ENCODE measurements around the gene PLCL2.

PLCL2 gene

DNA sequence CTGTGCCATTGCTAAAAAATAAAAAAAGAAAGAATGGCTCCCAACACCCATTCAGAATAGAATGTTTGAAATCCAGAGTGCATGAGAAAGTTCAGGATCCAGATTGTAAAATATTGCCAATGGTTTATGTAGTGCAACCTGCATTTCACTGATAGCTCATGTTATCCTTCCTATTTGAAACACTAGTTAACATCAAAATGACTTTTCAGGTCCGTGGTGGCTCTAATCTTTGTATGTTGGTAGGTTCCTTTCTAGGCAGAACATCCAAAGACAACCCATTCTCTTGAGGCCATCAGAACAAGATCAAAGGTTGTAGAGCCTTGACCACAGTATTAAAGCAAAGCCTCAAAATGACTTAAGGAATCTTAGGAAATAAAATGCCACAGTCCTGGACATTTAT lies 51.0 kb downstream of the PLCL2 start:
- H2AFZ ChIP-seq (ENCODE audit: low read depth), result no peak overlapping the region
- H3K27me3 ChIP-seq (ENCODE audit: insufficient read depth, low read depth), result no peaks in the 10 kb centered on the region
- no peak overlapping the region for H3K4me2 ChIP-seq
- H3K79me2 ChIP-seq (ENCODE audit: insufficient read depth, low read depth), result peaks cover 47% of the 10 kb centered on the region; the same call in 1 of the 2 replicates
- H3K27ac ChIP-seq, result no peak overlapping the region
- no peak overlapping the region for H3K4me3 ChIP-seq (IDR thresholded peaks at IDR 0.05; ENCODE audit: insufficient read depth, low read depth, low read length)
- TF ChIP-seq, protein P1, sequence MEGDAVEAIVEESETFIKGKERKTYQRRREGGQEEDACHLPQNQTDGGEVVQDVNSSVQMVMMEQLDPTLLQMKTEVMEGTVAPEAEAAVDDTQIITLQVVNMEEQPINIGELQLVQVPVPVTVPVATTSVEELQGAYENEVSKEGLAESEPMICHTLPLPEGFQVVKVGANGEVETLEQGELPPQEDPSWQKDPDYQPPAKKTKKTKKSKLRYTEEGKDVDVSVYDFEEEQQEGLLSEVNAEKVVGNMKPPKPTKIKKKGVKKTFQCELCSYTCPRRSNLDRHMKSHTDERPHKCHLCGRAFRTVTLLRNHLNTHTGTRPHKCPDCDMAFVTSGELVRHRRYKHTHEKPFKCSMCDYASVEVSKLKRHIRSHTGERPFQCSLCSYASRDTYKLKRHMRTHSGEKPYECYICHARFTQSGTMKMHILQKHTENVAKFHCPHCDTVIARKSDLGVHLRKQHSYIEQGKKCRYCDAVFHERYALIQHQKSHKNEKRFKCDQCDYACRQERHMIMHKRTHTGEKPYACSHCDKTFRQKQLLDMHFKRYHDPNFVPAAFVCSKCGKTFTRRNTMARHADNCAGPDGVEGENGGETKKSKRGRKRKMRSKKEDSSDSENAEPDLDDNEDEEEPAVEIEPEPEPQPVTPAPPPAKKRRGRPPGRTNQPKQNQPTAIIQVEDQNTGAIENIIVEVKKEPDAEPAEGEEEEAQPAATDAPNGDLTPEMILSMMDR (conservative IDR thresholded peaks at IDR 0.05; ENCODE audit: low read depth, low read length), result no peak
- no peaks in the 10 kb centered on the region for H3K36me3 ChIP-seq (ENCODE audit: insufficient read depth)
- H3K9ac ChIP-seq, result no peak overlapping the region
- peaks cover 24% of the 10 kb centered on the region for H3K4me1 ChIP-seq (ENCODE audit: low read depth, poor library complexity, severe bottlenecking)
- no peaks in the 10 kb centered on the region for H4K20me1 ChIP-seq (ENCODE audit: insufficient read depth)

DNA sequence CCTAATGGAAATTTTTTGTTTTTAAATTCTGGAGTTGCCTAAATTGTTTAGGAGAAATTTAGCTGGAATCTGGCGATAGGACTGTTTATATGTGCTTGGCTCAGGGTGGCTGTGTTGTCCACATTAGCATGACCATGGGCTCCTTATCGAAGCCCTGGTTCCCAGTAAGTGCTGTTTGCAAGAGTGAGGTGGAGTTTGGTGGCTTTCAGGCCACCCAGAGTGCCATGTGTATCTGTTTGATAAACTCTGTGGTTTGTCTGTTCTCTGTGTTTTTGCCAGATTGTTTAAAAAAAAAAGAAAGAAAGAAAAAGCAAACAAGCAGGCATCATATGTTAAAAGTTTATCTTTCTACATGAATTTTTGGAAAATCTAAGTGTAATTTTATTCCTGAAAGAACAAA lies 51.5 kb downstream of the PLCL2 start:
- Histone ChIP-seq H3K9ac (no peak overlapping the region), H3K4me3 (IDR thresholded peaks at IDR 0.05; ENCODE audit: insufficient read depth, low read depth, low read length) (no peak overlapping the region), H3K36me3 (ENCODE audit: insufficient read depth) (no peaks in the 10 kb centered on the region), H4K20me1 (ENCODE audit: insufficient read depth) (no peaks in the 10 kb centered on the region), H3K27me3 (ENCODE audit: insufficient read depth, low read depth) (no peaks in the 10 kb centered on the region), H2AFZ (ENCODE audit: low read depth) (no peak overlapping the region), H3K79me2 (ENCODE audit: insufficient read depth, low read depth) (peaks cover 44% of the 10 kb centered on the region; the same call in 1 of the 2 replicates), H3K27ac (no peak overlapping the region), H3K4me1 (ENCODE audit: low read depth, poor library complexity, severe bottlenecking) (peaks cover 24% of the 10 kb centered on the region), H3K4me2 (no peak overlapping the region)
- TF ChIP-seq, protein P1 (conservative IDR thresholded peaks at IDR 0.05; ENCODE audit: low read depth, low read length), result no peak

DNA sequence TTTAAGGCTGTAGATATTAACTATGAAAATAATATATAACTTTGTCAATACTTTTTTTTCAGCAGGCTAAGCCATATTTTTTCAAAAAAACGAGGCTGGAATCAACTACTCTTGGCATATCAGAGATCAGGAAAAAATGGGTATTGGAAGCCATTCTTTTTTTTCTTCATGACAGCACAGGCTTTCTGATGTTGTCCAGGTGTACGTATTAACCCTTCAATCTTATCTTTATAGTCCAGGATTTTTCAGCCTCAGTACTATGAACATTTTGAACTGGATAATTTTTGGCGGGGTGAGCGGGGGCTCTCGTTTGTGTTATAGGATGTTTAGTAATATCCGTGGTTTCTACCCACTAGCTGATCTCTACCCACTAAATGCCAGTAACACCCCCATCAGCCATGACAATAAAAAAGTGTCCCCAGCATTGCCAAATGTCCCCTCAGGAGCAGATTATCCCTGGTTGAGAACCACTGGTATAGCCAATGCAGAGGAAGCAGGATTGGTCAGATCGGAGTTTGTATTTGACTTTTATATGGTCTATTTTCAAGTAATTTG lies 52.0 kb downstream of the PLCL2 start:
- Histone ChIP-seq H2AFZ (ENCODE audit: low read depth) (no peak overlapping the region), H4K20me1 (ENCODE audit: insufficient read depth) (no peaks in the 10 kb centered on the region), H3K36me3 (ENCODE audit: insufficient read depth) (no peaks in the 10 kb centered on the region), H3K4me3 (IDR thresholded peaks at IDR 0.05; ENCODE audit: insufficient read depth, low read depth, low read length) (no peak overlapping the region), H3K4me2 (no peak overlapping the region), H3K27me3 (ENCODE audit: insufficient read depth, low read depth) (no peaks in the 10 kb centered on the region), H3K79me2 (ENCODE audit: insufficient read depth, low read depth) (peaks cover 39% of the 10 kb centered on the region; the same call in 1 of the 2 replicates), H3K27ac (no peak overlapping the region), H3K4me1 (ENCODE audit: low read depth, poor library complexity, severe bottlenecking) (peaks cover 24% of the 10 kb centered on the region), H3K9ac (no peak overlapping the region)
- TF ChIP-seq, protein P1 (conservative IDR thresholded peaks at IDR 0.05; ENCODE audit: low read depth, low read length), result no peak

DNA sequence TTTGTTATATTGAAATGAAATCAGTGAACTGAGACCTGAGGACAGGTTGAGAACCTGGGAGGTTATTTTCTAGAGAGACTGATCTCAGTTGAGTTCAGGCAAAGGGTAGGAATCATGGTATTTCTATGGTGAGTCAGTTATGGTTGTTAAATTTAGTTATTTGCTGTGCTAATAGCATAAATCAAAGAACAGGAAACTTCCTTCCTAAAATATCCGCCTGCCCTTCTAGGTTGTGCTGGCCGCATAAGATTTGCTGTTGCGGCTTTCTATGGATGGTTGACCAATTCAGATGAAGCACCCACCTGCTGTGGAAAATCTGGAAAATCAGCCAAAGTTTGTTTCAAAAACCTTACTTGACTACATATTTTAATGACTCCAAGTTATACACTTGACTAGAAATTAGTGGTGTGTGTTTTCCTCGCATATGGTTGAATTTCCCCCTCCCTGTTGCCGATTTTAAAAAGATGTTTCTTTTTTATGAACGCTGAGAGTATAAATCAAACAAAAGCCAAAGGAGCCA lies 52.6 kb downstream of the PLCL2 start:
- TF ChIP-seq, protein P1 (conservative IDR thresholded peaks at IDR 0.05; ENCODE audit: low read depth, low read length), result no peak
- H3K4me3 ChIP-seq (IDR thresholded peaks at IDR 0.05; ENCODE audit: insufficient read depth, low read depth, low read length), result no peak overlapping the region
- H4K20me1 ChIP-seq (ENCODE audit: insufficient read depth), result no peaks in the 10 kb centered on the region
- H3K9ac ChIP-seq, result no peak overlapping the region
- no peaks in the 10 kb centered on the region for H3K36me3 ChIP-seq (ENCODE audit: insufficient read depth)
- no peak overlapping the region for H3K27ac ChIP-seq
- H3K4me1 ChIP-seq (ENCODE audit: low read depth, poor library complexity, severe bottlenecking), result peaks cover 24% of the 10 kb centered on the region
- peaks cover 36% of the 10 kb centered on the region; the same call in 1 of the 2 replicates for H3K79me2 ChIP-seq (ENCODE audit: insufficient read depth, low read depth)
- no peak overlapping the region for H2AFZ ChIP-seq (ENCODE audit: low read depth)
- H3K4me2 ChIP-seq, result no peak overlapping the region
- H3K27me3 ChIP-seq (ENCODE audit: insufficient read depth, low read depth), result no peaks in the 10 kb centered on the region
